Endothelial cell of umbilical vein (primary cell): Measurements from ENCODE around the gene UST.

Experiments used
- POLR2A ChIP-seq: IDR thresholded peaks from 2 replicates; pipeline ENCODE4 v1.6.1; 2012; ENCODE audit warnings: low read depth, mild to moderate bottlenecking, control low read depth, low read length
- POLR2AphosphoS5 ChIP-seq: IDR thresholded peaks from 2 replicates; pipeline ENCODE4 v1.6.1; 2012; ENCODE audit warnings: low read depth, mild to moderate bottlenecking, control low read depth, low read length, moderate library complexity; ENCODE audit not compliant: insufficient read depth
- TF ChIP-seq, protein P1 (sequence below), 2 donors: IDR thresholded peaks; 1 replicate in 1 of 2; 2 replicates in 1 of 2; pipeline ENCODE4 v1.5.1; 2011; ENCODE audit warnings: low read length in 2 of 2, mild to moderate bottlenecking in 2 of 2, moderate library complexity in 2 of 2, control low read depth in 1 of 2, inconsistent platforms in 1 of 2, low read depth in 1 of 2; ENCODE audit not compliant: insufficient read depth in 1 of 2; ENCODE audit errors: extremely low read depth in 1 of 2
- TF ChIP-seq, protein P2 (sequence below): IDR thresholded peaks from 2 replicates; pipeline ENCODE4 v1.6.1; 2011; ENCODE audit not compliant: insufficient read depth, insufficient read length

DNA sequence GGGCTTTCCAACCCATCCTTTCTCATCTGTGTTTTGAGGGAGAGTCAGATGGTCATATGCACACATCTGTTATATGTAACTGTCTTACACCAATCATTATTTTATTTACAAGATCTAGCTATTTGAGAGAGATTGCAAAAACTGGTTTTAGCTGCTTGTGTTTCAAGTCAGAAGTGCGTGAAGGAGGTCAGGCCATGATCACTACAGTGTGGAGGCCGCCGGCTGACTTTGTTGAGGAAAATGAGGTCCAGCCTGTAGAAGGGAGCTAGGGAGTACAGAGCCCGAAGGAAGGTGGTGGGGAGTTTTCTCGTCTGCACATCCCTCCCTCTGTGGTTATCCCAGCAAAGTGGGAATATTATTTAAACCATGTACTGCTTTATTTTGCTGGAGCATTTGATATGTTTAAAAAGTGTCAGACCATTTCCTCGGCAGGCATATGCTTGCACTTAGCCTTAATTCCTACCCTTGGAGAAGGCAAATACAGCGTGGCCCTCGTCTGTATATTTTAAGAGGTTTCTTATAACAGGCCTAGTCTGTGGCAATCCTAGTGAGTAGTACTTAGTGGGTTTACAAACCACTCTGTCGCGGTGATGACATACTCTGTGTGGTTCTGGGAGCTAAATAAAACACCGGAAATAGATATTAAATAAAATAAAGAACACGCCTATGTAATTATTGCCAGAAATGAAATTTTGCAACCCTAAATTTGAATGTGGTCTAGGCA is 95.6 kb downstream of the UST start:
- no peak for TF ChIP-seq POLR2A
- TF ChIP-seq, protein P1, sequence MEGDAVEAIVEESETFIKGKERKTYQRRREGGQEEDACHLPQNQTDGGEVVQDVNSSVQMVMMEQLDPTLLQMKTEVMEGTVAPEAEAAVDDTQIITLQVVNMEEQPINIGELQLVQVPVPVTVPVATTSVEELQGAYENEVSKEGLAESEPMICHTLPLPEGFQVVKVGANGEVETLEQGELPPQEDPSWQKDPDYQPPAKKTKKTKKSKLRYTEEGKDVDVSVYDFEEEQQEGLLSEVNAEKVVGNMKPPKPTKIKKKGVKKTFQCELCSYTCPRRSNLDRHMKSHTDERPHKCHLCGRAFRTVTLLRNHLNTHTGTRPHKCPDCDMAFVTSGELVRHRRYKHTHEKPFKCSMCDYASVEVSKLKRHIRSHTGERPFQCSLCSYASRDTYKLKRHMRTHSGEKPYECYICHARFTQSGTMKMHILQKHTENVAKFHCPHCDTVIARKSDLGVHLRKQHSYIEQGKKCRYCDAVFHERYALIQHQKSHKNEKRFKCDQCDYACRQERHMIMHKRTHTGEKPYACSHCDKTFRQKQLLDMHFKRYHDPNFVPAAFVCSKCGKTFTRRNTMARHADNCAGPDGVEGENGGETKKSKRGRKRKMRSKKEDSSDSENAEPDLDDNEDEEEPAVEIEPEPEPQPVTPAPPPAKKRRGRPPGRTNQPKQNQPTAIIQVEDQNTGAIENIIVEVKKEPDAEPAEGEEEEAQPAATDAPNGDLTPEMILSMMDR (IDR thresholded peaks at IDR 0.05; ENCODE audit: extremely low read depth in 1 of 2, insufficient read depth in 1 of 2, low read depth in 1 of 2, low read length in 2 of 2) = no peak
- no peak for TF ChIP-seq POLR2AphosphoS5
- TF ChIP-seq, protein P2, sequence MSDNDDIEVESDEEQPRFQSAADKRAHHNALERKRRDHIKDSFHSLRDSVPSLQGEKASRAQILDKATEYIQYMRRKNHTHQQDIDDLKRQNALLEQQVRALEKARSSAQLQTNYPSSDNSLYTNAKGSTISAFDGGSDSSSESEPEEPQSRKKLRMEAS = no peak
